ENCODE data around the gene OR6X1.

The OR6X1 gene

GRCh38 chr11:123797541-123797940, 43.2 kb upstream of the OR6X1 start:
- in situ Hi-C loops (cut with HindIII; ENCODE audit: low sequenced_read_pairs), result no loop called here
- no peak overlapping the region for H3K4me3 ChIP-seq (ENCODE audit: low read depth, low read length)
- DNase-seq (ENCODE audit: low read depth, low spot score), result no peak
- TF ChIP-seq CTCF (IDR thresholded peaks at IDR 0.05; ENCODE audit: low read depth, low read length), result no peak

GRCh38 chr11:123797114-123797513, 42.8 kb upstream of the OR6X1 start:
- no peak for DNase-seq (ENCODE audit: low read depth, low spot score)
- H3K4me3 ChIP-seq (ENCODE audit: low read depth, low read length), result no peak overlapping the region
- no peak for TF ChIP-seq CTCF (IDR thresholded peaks at IDR 0.05; ENCODE audit: low read depth, low read length)
- in situ Hi-C loops (cut with HindIII; ENCODE audit: low sequenced_read_pairs), result no loop called here

- no peak for TF ChIP-seq CTCF (IDR thresholded peaks at IDR 0.05; ENCODE audit: low read depth, low read length)
- in situ Hi-C loops (cut with HindIII; ENCODE audit: low sequenced_read_pairs), result no loop called here
- no peak overlapping the region for H3K4me3 ChIP-seq (ENCODE audit: low read depth, low read length)
- no peak for DNase-seq (ENCODE audit: low read depth, low spot score)
These were observed 41.9 kb upstream of the OR6X1 start for GRCh38 chr11:123796226-123796625.

- no peak overlapping the region for H3K4me3 ChIP-seq (ENCODE audit: low read depth, low read length)
- in situ Hi-C loops (cut with HindIII; ENCODE audit: low sequenced_read_pairs), result no loop called here
- no peak for DNase-seq (ENCODE audit: low read depth, low spot score)
- TF ChIP-seq CTCF (IDR thresholded peaks at IDR 0.05; ENCODE audit: low read depth, low read length), result no peak
These were observed 29.2 kb upstream of the OR6X1 start for GRCh38 chr11:123783536-123783935.

GRCh38 chr11:123778511-123778910, 24.2 kb upstream of the OR6X1 start:
- no peak for TF ChIP-seq CTCF (IDR thresholded peaks at IDR 0.05; ENCODE audit: low read depth, low read length)
- H3K4me3 ChIP-seq (ENCODE audit: low read depth, low read length), result no peak overlapping the region
- no peak for DNase-seq (ENCODE audit: low read depth, low spot score)
- in situ Hi-C loops (cut with HindIII; ENCODE audit: low sequenced_read_pairs), result no loop called here

- DNase-seq (ENCODE audit: low read depth, low spot score), result no peak
- TF ChIP-seq CTCF (IDR thresholded peaks at IDR 0.05; ENCODE audit: low read depth, low read length), result no peak
- in situ Hi-C loops (cut with HindIII; ENCODE audit: low sequenced_read_pairs), result no loop called here
- no peak overlapping the region for H3K4me3 ChIP-seq (ENCODE audit: low read depth, low read length)
These were observed 21.6 kb upstream of the OR6X1 start for GRCh38 chr11:123775715-123776549.

Measured in astrocyte of the spinal cord (primary cell).